Stimulated activated CD8-positive, alpha-beta memory T cell treated with anti-CD3 and anti-CD28 coated beads, Interleukin-12 subunit alpha, Interleukin-12 subunit beta, amount 100 ng/mL, for 24 hours (primary cell): Measurements from ENCODE around the gene GADL1.

Experiments
- DNase-seq: peaks from one replicate; pipeline ENCODE4 v3.0.0-alpha.2; 2020; ENCODE audit errors: extremely low read depth

GADL1 gene

DNA sequence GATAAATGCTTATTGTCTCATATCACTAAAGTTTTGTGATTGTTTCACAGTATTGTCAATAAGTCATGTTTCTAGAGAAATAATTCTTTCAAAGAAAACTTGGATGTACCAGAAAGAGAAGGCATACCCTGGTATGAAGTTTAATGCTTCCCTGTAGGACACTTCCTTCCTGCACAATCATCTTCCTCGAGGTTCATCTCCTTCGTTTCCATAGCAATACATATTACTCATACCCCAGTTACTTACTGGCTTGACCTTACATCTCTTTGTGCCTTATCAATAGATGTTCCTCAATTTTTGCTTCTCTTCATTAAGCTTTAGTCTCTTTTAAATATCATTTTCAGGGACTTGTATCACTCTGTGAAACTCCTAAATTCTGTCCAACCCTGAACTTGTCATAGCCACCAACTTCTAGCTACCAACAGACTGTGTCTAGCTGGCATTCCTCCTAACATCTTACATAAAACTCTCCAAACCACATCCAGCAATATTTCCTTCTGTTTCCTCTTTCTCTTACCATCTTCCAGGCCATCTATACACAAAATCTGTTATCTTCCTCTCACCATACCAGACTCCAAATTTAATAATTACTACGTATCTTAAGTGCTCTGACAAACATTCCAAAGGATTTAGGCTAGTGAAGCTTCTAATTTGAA, 134.3 kb downstream of the GADL1 start:
- DNase-seq: no peak

DNA sequence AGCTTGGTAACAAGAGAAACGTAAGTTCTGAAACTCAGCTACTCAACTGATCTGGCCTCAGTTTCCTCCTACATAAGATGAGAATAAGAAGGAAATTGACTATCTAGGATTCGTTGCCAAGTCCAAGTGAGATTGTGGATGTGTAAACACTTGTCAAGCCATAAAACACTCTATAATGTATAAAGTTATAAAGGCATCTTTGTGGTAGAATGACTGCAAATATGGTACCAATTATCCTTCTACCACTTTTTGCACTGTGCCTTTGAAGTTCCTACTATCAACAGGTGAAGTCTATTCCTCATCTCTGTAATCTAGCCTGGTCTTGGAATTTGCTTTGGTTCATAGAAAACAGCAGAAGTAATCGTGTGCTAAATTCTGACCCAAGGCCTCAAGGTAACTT, 138.2 kb downstream of the GADL1 start:
- DNase-seq: no peak

DNA sequence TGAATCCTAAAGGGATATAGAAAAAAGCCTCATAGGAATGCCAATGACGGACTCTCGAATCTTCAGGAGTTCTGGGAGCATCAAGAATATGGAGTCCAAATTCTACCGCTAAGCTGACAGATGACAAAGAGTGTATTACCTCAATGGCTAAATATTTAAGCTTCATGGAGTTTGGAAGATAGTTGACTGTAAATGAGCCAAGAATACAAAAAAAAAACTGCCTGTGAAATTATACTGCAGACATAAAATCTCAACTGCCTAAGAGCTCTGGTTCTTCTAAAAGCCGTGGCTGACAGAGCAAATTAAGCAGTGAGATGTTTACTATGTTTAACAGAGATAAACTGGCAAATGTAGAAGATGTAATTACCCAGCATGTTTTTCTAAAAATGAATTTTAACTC, 140.0 kb downstream of the GADL1 start:
- no peak for DNase-seq

DNA sequence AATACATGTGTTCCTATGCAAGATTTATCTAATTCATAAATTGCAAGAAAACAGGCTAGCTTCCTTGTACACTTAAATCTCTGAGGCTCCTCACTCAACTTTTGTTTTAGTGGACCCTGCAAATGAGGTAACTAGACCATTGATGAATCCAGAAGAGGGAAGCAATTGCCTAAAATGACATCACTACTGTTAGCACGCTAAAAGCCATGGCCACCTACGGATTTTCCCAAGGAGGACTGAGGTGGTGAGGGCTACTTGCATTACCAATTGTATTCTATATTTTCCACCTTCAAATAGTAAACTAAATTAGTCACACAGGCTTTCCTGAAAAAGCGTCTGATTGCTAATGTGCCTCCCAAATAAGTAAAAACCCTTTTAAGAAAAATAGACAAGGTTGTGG, 140.7 kb downstream of the GADL1 start:
- DNase-seq: no peak

DNA sequence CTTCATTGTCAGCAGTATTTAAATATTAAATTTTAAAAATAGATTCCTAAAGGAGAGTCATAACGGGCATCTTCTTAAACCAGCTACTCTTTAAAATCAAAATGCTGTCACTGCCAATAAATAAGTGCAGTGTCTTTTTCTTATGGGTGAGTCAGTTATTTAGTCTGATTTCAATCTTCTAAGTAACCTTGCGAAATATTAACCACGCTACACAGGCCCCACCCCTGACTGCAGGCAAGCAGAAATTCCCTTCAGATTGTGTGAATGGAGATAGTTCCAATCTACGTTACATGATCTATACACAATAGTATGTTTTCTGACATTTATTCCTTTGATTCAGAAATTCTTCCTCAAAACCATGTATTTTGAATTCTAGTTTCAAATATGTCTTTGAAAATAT, 141.5 kb downstream of the GADL1 start:
- no peak for DNase-seq

DNA sequence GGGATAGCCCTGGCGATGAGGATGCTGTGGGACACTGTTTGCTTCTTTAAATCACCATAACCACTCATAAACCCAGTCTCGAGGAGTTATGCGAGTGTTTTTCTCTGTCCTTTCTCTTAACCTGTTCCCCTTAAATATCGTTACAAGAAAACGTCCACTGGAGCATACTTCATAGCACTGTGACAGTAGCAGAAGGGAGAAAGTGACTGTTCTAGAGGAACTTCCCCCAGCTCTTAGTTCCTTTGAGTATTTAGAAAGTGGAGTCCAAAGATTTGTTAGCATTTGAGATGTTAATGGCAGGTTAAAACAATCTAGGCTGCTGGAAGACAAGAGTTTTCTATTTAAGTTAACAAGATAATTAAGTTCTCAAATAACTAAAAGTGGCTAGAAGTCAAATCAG, 142.0 kb downstream of the GADL1 start:
- no peak for DNase-seq

DNA sequence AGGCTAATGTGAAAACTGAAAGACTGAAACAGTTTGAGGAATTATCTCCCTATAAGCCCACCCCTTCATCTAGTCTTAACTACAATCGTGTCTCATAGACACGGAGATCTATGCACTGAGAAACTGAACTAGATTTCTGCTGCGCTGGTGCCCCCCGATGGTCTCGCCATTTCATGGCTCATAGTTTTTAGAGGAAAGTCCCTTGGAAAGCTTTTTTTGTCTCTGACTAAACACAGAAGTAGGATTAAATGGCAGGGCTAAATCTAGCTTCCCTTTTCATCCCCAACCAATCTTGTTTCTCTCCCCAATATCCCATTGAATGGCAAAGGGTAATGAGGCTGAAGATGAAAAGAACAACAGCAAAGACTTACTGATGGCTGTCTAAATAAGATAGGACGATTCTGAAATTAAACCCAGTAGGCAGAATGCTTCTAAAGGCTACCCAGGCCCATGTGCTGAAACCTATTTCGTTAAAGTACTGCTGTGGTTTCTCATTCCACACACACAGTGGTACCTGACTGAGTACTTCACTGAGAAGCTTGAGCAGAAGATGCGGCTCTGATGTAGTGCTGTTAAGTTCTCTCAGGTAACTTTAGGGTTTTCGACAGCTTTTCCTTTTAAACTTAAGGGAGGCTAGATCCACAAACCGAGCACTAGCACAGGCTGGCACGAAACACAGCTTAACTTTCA, 142.7 kb downstream of the GADL1 start:
- peak; percentile 17 for DNase-seq

DNA sequence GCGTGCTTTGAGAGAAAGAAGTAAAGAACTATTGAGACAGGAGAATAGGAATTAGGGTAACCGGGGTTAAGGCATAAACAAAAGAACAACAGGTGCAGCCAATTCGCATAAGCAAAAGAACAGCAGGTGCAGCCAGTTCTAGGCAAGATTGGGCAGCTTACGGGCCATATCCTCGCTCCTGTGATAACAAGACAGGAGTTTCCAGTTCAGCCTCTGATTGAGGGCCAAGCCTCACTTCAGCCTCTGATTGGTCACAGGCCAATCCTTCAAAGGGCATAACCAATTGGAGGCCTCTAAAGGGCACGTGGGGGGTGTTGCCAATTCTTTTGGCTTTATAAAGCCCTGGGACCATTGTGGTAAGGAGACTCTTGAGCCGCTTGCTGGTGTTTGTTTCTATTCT, 143.5 kb downstream of the GADL1 start:
- DNase-seq: no peak

DNA sequence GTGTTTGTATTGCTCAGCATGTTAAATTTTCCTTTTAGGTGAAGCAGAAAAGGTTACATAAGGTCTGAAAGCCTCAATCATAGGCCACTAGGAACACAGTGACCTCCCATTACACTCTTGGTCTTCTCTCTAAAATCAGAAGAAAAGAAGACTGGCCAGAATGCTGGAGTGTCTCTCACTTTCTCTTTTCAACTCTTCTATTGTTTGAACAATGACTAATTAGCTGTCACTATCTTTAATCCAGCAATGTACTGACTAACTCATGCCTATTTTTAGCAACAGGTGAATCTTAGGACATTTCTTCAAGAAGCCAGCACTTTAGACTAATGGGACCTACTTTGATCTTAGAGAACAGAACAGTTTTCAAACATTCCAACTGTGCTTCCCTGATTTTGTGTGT, 145.2 kb downstream of the GADL1 start:
- no peak for DNase-seq

DNA sequence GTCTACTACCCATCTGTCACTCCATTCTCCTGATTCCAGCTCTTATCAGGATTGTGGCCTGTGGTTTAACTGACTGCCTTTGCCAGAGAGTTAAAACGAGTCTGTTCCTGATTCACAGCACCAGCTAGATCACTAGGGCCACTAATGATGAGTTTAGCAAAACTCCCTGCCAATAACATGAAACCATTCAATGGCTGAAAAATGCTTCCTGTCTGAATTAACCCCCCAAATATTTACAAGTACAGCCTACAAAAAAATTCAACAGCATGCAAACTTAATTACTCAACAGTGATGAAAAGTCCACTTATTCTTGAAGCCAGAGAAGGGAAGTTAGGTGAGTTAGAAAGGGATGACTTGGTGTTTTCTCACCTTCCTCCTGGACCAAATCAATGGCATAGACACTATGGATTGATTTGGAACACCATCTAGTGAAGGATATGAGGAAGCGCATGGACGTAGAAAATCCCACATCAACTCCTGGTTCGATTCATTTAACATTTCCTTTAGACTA, 146.6 kb downstream of the GADL1 start:
- no peak for DNase-seq

DNA sequence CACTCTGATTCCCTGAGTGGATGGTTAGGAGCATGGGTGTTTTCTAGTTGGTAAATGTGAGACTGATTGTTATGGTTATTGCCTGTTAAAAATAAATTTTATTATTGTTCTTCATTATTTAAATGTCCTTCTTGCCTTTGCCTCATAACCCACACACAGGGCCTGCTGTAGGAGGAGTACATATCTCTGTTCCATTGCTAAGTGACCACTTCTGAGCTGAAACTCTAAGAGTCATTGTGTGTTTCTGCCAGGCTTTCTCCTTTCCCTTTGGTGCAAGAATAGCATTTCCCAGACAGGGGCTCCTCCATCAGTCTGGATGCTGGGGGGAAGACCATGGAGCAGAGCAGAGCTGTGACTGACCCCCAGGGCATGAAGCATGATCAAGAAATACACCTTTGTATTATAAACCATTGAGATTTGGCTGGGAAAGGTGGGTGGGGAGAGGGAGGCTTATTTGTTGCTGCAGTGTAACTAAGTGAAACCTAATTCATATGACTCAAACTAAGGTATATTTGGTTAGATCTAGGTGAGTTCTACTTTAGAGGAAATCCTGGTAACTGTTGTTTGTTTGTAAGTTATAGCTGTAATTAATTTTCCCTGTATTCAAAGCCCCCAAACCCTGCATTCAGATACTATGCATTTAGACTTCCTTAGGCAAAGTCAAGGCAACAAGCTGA, 150.7 kb downstream of the GADL1 start:
- DNase-seq: no peak

DNA sequence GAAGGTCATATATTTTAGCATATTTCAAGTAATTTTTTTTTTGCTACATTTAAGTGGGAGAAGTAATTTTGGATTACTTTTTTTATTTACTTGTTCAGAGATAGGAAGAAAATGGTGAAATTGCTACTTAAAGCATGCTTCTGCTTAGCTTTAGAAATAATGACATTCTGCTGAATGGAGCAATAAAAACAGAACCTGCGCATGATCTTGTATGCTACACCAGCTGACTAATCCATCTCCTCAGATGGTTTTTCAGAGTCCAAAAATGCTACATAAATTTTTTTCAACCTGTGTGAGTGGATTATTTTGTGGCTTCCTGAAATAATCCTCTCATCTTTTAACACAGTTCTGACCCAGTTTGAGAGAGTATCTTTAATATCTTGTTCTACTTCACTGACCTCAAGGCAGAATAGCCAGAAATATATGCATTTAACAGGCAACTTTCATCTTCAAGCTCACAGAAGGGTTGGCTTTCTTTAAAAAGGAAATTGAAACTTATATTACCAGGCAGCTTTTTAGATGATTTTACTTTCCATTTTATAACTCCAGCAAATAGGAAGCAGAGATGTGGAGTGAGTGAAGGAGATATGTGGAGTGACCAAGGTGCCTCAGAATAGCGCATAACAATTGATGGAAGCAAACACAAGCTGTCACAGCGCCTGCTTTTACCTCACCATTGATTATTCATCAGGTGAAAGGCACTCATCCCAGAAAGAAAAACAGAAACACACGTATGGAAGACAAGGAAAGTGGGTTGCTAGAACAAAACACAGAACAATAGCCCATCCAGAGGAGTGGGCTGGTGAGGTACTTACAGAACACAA, 151.5 kb downstream of the GADL1 start:
- DNase-seq: no peak

DNA sequence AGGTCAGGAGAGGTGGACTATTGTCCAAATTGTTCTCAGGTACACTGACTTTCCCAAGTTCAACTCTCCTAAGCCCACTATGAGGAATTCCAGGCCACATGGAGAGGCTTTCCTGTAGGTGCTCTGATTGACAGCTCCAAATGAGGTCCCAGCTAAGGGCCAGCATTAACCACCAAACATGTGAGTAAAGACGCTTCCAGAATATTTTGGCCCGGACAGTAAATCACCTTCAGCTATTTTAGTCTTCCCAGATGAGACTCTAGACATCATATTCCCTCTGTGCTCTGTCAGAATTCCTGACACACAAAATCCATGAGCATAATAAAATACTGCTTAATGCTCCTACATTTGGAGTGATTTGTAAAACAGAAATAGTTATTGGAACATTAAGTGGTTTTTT, 152.6 kb downstream of the GADL1 start:
- no peak for DNase-seq

DNA sequence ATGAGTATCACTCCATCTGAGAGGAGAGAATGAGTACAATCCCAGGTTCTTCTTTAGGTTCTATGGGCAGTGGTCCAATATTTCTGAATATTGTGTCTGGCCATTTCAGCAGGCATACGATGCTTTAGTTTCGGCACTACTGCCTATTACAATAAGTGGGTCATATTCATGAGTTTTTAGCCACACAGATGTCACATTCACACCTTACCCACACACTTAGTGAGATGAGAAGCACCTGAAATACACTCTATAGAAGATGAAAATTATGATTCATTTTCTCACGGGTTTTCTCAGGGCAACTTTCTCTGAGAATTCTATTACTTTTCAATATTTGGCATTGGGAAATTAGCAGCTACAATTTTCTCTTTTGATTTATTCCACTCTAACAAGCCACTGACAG, 155.9 kb downstream of the GADL1 start:
- no peak for DNase-seq

DNA sequence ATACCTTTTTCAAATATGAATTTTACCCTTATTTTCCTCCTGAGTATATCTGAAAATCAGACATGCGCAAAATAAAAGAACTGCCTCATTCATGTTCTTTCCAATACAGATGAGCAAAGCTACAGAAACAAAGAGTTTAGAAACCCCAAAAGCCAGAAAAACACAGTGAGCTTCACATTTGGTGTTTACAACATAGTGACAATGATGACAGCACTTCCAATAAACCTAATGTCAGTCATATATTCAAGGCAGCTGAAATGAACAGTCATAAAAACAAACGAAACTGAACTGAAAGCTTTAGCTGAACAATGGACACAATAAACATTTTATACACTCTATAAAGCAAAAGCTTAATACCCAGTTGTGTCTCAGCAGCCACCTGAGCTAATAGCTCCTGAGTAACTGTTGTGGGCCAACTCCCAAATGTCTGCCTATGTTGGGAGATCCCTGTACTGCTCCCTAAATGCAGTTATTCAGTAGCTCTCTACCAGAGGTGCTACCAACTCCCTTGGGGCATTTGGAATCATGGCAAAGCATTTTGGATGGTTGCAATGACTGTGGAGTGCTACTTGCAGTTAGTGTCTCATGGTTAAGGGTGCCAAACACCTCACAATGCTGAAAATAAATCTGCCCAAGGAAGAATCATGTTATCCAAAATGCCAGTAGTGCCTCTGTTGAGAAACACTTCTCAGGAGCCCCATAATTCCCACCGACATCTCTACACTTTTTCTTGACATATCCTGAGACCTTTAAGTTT, 156.5 kb downstream of the GADL1 start:
- no peak for DNase-seq

DNA sequence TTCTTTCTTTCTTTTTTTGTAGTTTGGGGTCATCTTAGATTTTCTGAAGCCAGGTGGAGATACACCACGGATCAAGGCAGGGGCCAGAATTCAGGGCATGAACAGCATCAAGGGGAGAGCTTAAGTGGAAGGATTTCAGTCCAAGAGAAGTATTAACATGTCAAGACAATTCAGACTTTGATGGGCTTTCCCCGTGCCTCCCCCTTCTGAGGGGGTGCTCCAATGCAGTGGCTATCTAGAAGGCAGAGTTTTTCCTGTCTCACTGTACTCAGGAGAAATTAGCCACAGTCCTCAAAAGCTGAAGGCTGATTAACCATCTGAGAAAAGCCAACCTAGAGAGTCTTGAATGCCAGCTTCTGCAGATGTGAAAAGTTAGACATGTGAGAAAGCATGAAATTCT, 160.8 kb downstream of the GADL1 start:
- DNase-seq: no peak

DNA sequence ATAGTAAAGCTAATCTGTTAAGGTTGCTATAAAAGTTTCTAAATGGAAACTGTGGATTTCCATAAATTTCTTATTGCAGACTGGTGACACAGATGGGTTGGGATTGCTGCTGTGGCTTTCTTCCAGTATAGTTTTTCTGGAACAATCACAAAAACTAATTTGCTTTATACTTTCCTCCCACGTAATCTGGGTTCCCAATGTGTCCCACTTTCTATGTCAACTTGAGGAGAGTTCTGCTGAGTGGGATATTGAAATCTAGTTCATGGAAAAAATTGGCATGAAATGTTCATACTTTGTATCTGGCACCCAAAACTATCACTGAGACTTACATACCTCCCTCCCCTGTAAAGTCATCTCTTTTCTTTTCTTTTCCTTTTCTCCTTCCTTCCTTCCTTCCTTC, 161.3 kb downstream of the GADL1 start:
- DNase-seq: no peak

DNA sequence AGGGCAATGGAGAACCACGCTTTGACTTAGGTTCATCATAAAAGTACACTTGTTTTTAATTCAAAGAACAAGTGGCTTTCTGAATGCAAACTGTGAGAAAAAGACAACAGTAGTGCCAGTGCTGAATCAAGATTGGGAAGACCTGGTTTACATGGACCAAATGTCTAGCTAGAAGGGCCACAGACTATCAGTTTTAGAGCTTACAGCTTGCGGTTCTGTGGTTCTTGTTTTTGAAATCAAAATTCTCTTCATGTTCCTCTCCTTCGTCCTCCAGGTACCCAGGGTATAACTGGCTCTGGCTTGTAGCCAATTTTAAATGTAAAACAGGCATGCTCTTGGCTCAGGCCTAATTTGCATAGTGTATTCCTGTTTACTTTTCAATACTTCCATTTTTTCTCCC, 163.5 kb downstream of the GADL1 start:
- DNase-seq: no peak

DNA sequence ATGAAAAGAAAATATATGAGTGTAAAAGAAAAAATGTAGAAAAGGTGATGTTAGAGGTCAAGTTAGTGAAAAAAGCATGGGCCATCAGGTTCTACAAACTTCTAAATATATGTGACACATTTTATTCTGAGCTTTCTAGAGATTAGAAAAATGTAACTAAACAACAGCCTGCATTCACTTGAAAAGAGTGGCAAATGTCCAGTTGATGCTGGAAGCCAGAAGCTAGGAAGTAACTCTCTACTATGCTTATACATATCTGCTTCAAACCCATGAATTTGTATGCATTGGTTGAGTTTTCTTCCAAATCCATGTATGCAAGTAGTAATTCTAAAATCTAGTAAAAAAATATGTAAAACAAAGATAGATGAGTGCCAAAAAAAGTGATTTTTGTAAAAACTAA, 164.5 kb downstream of the GADL1 start:
- DNase-seq: no peak

DNA sequence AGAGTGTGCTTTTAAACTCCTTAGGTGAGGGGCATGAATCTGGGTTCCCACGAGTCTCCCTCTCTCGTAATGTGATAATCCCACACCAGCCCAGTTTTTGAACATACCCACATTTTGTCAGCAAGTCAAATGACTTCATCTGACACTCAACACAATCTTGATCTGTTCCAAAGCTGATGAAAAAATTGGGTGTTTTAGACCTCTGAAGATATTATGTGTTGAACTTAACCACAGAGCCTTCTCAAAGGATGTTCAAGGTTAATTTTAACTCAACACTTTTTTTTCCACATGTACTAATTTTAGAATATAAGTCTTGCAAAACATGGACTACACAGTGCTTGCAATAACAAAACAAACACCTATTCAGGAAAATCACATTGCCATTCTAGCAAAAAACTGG, 164.9 kb downstream of the GADL1 start:
- no peak for DNase-seq

DNA sequence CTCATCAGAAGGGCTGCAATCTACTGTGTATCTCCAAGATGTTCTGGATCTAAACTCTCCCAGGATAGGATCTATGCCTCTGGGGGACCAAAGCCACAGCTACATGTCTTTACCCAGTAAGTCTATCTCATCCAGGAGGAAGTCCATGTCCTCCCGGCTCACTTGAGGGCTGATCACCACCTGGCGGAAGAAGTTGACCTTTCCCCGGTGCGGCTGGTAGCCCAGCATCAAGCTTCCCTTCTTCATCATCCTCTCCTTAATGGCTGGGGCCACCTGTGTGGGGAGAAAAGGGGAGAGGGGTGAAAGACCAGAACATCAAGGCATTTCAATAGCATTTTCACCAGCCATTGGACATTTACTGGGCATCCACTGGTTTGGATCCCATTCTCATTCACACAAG, 166.3 kb downstream of the GADL1 start:
- DNase-seq: no peak

DNA sequence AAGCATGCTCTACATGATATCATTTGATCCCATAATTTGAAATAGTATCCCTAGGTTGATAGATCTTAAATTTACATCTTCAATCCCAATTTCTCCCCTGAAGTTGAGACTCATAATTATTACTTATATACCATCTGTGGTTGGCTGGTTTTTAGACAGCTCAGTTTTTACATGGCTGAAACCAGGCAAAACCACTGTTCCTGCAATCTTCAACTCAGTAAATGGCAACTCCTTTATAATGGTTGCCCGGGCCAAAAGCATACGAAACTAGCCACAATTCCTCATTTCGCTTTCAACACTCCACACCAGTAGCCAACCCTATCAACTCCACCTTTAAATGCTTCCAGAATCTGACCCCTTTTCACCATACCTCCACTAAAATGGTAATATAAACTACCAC, 169.6 kb downstream of the GADL1 start:
- no peak for DNase-seq
